RWPE2 (cell line): Measurements from ENCODE around the gene DNAJB6.
A peak's percentile ranks its signal among the peaks of the same experiment; 100 is the strongest.

Source experiments
- ATAC-seq: fragments of 200-7000 bp; cut with Tn5 transposase; 3 replicates; pipeline ENCODE4 v1.9.1; 2021; ENCODE audit warnings: low read depth
- DNase-seq: peaks from one replicate; pipeline ENCODE4 v3.0.0-alpha.2; 2020; ENCODE audit warnings: low spot score
- H3K27ac ChIP-seq: fragments of 450-650 bp; 2 replicates; pipeline ENCODE4 v1.5.1; 2017; ENCODE audit warnings: mild to moderate bottlenecking; ENCODE audit not compliant: poor library complexity, severe bottlenecking
- H3K27me3 ChIP-seq: fragments of 250-450 bp; sonication (Bioruptor Pico); 2 replicates; pipeline ENCODE4 v1.5.1; 2021; ENCODE audit warnings: mild to moderate bottlenecking, moderate library complexity; ENCODE audit not compliant: insufficient read depth, poor library complexity, severe bottlenecking
- H3K36me3 ChIP-seq: fragments of 250-450 bp; sonication (Bioruptor Pico); 2 replicates; pipeline ENCODE4 v1.5.1; 2020; ENCODE audit warnings: low read depth, mild to moderate bottlenecking, moderate library complexity
- H3K4me1 ChIP-seq: fragments of 250-450 bp; sonication (Bioruptor Pico); 2 replicates; pipeline ENCODE4 v1.5.1; 2021; ENCODE audit warnings: mild to moderate bottlenecking, moderate library complexity; ENCODE audit not compliant: insufficient read depth, poor library complexity, severe bottlenecking
- H3K4me3 ChIP-seq: fragments of 250-450 bp; sonication (Bioruptor Pico); 2 replicates; pipeline ENCODE4 v1.5.1; 2021; ENCODE audit warnings: mild to moderate bottlenecking, moderate library complexity; ENCODE audit not compliant: severe bottlenecking
- H3K9me3 ChIP-seq: fragments of 250-450 bp; sonication (Bioruptor Pico); 2 replicates; pipeline ENCODE4 v1.5.1; 2021; ENCODE audit warnings: mild to moderate bottlenecking, moderate library complexity; ENCODE audit not compliant: severe bottlenecking
- TF ChIP-seq, protein P1 (sequence below): fragments of 450-650 bp; IDR thresholded peaks from one replicate; pipeline ENCODE4 v1.5.1; 2017; ENCODE audit warnings: mild to moderate bottlenecking, moderate library complexity; ENCODE audit not compliant: poor library complexity, severe bottlenecking

DNAJB6 gene

DNA sequence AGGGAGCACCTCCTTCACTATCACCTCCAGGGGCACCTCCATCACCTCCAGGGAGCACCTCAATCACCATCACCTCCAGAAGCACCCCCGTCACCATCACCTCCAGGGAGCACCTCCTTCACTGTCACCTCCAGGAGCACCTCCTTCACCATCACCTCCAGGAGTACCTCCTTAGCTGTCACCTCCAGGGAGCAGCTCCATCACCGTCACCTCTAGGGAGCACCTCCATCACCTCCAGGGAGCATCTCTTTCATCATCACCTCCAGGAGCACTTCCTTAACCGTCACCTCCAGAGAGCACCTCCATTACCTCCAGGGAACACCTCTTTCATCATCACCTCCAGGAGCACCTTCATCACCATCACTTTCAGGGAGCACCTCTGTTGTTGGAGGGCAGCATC, 103.0 kb downstream of the DNAJB6 start:
- H3K4me1 ChIP-seq, result no peaks in the 10 kb centered on the region
- no peak for DNase-seq
- TF ChIP-seq, protein P1, sequence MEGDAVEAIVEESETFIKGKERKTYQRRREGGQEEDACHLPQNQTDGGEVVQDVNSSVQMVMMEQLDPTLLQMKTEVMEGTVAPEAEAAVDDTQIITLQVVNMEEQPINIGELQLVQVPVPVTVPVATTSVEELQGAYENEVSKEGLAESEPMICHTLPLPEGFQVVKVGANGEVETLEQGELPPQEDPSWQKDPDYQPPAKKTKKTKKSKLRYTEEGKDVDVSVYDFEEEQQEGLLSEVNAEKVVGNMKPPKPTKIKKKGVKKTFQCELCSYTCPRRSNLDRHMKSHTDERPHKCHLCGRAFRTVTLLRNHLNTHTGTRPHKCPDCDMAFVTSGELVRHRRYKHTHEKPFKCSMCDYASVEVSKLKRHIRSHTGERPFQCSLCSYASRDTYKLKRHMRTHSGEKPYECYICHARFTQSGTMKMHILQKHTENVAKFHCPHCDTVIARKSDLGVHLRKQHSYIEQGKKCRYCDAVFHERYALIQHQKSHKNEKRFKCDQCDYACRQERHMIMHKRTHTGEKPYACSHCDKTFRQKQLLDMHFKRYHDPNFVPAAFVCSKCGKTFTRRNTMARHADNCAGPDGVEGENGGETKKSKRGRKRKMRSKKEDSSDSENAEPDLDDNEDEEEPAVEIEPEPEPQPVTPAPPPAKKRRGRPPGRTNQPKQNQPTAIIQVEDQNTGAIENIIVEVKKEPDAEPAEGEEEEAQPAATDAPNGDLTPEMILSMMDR, result no peak
- H3K9me3 ChIP-seq, result no peaks in the 10 kb centered on the region
- ATAC-seq, result no peak
- no peaks in the 10 kb centered on the region for H3K36me3 ChIP-seq
- no peaks in the 10 kb centered on the region for H3K27me3 ChIP-seq
- no peak overlapping the region for H3K27ac ChIP-seq
- H3K4me3 ChIP-seq, result no peak overlapping the region

DNA sequence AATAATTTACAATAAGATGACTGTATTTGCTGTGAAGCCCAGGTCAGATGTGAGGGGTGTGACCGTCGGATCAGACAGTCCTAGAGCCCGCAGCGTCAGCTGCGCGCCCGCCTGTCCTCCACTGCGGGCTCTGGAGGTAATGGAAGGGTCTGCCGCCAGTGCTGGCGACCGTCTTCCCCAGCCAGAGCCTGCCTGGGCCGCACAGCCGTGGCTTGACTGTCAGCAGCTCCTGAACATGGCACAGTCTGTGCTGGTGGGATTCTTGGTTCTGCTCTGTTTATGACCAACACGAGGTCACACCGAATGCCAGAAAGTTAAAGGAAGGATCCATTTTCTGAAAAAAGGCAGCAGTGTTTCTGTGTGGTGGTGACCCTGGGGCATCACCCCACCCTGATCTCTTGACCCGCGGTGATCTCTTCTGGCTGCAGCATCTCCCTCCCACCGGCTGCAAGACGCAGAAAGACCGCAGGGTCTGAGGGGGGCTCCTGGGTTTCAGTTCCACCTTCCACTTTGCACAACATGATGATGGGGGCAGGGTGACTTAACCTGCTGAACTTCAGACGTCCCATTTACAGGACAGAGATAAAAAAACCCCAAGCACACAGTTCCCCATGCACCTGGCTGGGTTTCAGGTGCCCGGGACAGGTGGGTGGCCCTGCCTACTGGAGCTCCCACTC, 103.7 kb downstream of the DNAJB6 start:
- TF ChIP-seq, protein P1, result no peak
- no peaks in the 10 kb centered on the region for H3K27me3 ChIP-seq
- DNase-seq, result peak; percentile 35
- ATAC-seq, result no peak
- no peaks in the 10 kb centered on the region for H3K4me1 ChIP-seq
- no peaks in the 10 kb centered on the region for H3K9me3 ChIP-seq
- no peaks in the 10 kb centered on the region for H3K36me3 ChIP-seq
- H3K27ac ChIP-seq, result no peak overlapping the region
- no peak overlapping the region for H3K4me3 ChIP-seq

DNA sequence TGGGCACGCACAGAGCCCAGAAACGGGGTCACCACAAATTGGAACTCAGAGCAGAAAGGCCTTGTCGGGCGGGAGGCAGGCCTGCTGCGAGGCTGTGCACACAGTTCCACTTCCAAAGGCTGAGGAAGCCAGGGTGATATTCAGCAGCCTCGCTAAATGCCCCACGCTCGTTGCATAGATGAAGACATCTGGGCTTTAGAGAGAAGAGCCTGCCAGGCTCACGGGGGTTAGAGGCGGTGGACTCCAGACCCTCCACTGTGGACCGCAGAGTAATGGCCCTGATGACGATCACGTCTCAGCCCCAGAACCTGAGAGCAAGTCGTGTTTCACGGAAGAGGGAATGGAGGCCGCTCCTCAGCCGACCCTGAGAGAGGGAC, 104.2 kb downstream of the DNAJB6 start:
- Histone ChIP-seq H3K36me3 (no peaks in the 10 kb centered on the region), H3K9me3 (no peaks in the 10 kb centered on the region), H3K4me1 (no peaks in the 10 kb centered on the region), H3K4me3 (no peak overlapping the region), H3K27me3 (no peaks in the 10 kb centered on the region), H3K27ac (no peak overlapping the region)
- TF ChIP-seq, protein P1, result no peak
- ATAC-seq (no peak), DNase-seq (peak; percentile 23)

DNA sequence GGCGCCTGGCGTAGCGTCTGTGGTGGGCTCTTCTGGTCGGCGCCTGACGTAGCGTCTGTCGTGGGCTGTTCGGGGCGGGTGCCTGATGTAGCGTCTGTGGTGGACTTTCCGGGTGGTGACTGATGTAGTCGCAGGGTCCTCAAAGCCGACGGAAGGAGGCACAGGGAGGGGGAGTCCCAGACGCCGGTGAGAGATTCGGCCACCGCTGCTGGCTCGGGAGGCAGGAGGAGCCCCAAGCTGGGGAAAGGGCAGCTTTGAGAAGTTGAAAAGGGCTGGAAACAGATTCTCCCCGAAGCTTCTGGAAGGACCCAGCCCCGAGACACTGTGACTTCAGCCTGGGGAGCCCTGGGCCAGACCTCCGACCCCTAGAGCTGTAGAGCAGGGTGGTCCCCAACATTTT, 105.7 kb downstream of the DNAJB6 start:
- Histone ChIP-seq H3K36me3 (no peaks in the 10 kb centered on the region), H3K27ac (no peak overlapping the region), H3K9me3 (peaks cover 3% of the 10 kb centered on the region), H3K27me3 (no peaks in the 10 kb centered on the region), H3K4me1 (no peaks in the 10 kb centered on the region), H3K4me3 (no peak overlapping the region)
- DNase-seq, result peak; percentile 29
- ATAC-seq, result no peak
- TF ChIP-seq, protein P1, result no peak
